Osteoblast (primary cell): ENCODE measurements around the gene SPARCL1. TPM values are rescaled to one million over a fixed set of nuclear protein-coding genes. Genes with fewer than 3 reads are reported as not detected.
"Not testable (repeated sequence)": the region's sequence is repeated elsewhere in the genome, so short reads cannot be mapped to it uniquely, and the experiment has no call there.

Experiments used
- DNase-seq: peaks from one replicate; pipeline ENCODE4 v3.0.0; 2011; ENCODE audit warnings: low spot score, mixed read lengths; ENCODE audit not compliant: insufficient read length; ENCODE audit errors: missing footprints
- H2AFZ ChIP-seq: 2 replicates; pipeline ENCODE4 v1.6.0; 2011; ENCODE audit warnings: mild to moderate bottlenecking, low read length
- H3K27ac ChIP-seq: 2 replicates; pipeline ENCODE4 v1.5.1; 2011; ENCODE audit warnings: mild to moderate bottlenecking, low read depth, low read length, moderate library complexity
- H3K27me3 ChIP-seq: 2 replicates; pipeline ENCODE4 v1.6.0; 2012; ENCODE audit warnings: mild to moderate bottlenecking, control low read depth, inconsistent platforms, low read length, moderate library complexity; ENCODE audit not compliant: insufficient read depth
- H3K36me3 ChIP-seq: 2 replicates; pipeline ENCODE4 v1.5.1; 2011; ENCODE audit warnings: mild to moderate bottlenecking, low read length, control low read depth, moderate library complexity; ENCODE audit not compliant: insufficient read depth
- H3K4me1 ChIP-seq: 2 replicates; pipeline ENCODE4 v1.5.1; 2011; ENCODE audit warnings: mild to moderate bottlenecking, low read length, control low read depth, moderate library complexity; ENCODE audit not compliant: insufficient read depth
- H3K4me2 ChIP-seq: 2 replicates; pipeline ENCODE4 v1.6.0; 2011; ENCODE audit warnings: mild to moderate bottlenecking, low read length; ENCODE audit not compliant: insufficient read depth
- H3K4me3 ChIP-seq: fragments of 200-600 bp; sonication (generic); 3 replicates; pipeline ENCODE4 v1.5.1; 2012; ENCODE audit warnings: mild to moderate bottlenecking, low read length, inconsistent platforms; ENCODE audit not compliant: insufficient read depth
- H3K79me2 ChIP-seq: 2 replicates; pipeline ENCODE4 v1.6.0; 2012; ENCODE audit warnings: mild to moderate bottlenecking, low read length, control low read depth, inconsistent platforms; ENCODE audit not compliant: insufficient read depth
- H3K9me3 ChIP-seq: 2 replicates; pipeline ENCODE4 v1.5.1; 2011; ENCODE audit warnings: low read depth, low read length, control low read depth
- H4K20me1 ChIP-seq: 2 replicates; pipeline ENCODE4 v1.6.0; 2012; ENCODE audit warnings: mild to moderate bottlenecking, low read length, control low read depth; ENCODE audit not compliant: insufficient read depth
- total RNA-seq: library from RNA; depleted of rRNA; stranded (reverse); fragments of >200 nt; gene quantifications from 2 replicates; pipeline ENCODE4 v1.2.3, GENCODE V29; 2012
- TF ChIP-seq, protein P1 (sequence below): IDR thresholded peaks from 2 replicates; pipeline ENCODE4 v1.5.1; 2011; ENCODE audit warnings: mild to moderate bottlenecking, low read depth, low read length, moderate library complexity; ENCODE audit errors: extremely low read depth

Gene SPARCL1
- total RNA-seq, 1 donor, result not detected

DNA sequence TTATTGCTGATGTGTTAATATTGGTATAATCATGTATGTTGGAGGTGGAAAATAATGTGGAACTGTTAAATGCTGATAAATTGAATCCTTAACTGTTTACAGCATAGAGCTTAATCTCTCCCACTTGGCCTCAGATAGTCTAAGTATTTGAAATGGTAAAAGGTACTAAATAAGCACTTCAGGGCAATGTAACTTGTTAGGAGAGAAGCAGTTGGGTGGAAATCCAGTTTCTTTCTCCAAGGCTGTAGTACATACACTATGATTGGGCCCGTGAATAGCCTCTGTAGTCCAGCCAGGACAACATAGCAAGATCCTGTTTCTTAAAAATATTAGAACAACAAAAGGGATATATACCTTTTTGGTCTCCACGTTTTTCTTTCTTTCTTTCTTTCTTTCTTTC is 67.1 kb downstream of the SPARCL1 start:
- Histone ChIP-seq H3K4me1 (no peaks in the 10 kb centered on the region), H3K4me3 (no peak overlapping the region), H3K4me2 (no peak overlapping the region), H3K27ac (no peak overlapping the region), H4K20me1 (no peaks in the 10 kb centered on the region), H3K36me3 (peaks cover 7% of the 10 kb centered on the region), H3K27me3 (no peaks in the 10 kb centered on the region), H3K9me3 (no peaks in the 10 kb centered on the region), H2AFZ (no peak overlapping the region), H3K79me2 (no peaks in the 10 kb centered on the region)
- DNase-seq, result no peak
- TF ChIP-seq, protein P1, sequence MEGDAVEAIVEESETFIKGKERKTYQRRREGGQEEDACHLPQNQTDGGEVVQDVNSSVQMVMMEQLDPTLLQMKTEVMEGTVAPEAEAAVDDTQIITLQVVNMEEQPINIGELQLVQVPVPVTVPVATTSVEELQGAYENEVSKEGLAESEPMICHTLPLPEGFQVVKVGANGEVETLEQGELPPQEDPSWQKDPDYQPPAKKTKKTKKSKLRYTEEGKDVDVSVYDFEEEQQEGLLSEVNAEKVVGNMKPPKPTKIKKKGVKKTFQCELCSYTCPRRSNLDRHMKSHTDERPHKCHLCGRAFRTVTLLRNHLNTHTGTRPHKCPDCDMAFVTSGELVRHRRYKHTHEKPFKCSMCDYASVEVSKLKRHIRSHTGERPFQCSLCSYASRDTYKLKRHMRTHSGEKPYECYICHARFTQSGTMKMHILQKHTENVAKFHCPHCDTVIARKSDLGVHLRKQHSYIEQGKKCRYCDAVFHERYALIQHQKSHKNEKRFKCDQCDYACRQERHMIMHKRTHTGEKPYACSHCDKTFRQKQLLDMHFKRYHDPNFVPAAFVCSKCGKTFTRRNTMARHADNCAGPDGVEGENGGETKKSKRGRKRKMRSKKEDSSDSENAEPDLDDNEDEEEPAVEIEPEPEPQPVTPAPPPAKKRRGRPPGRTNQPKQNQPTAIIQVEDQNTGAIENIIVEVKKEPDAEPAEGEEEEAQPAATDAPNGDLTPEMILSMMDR, result no peak

DNA sequence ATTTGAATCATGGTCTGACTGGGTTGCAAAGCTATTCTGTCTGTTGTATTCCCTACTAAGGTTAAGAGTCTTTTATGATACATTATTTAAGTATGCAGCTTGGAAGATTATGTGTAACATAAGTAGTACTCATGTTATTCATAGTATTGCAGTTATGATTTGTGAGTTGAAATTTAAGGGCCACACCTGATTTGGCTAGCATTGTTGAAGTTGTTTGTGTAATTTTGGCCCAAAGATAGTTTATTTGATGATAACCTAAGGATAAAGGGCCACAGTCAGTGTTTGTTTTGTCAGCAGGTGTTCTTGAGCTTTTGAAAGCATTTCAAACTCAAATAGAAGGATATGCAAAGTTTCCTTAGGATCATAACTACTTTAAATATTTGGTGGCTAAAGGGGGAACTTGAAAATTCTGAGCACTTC is 67.9 kb downstream of the SPARCL1 start:
- TF ChIP-seq, protein P1, result no peak
- H3K27me3 ChIP-seq, result no peaks in the 10 kb centered on the region
- no peaks in the 10 kb centered on the region for H4K20me1 ChIP-seq
- H3K27ac ChIP-seq, result no peak overlapping the region
- no peaks in the 10 kb centered on the region for H3K79me2 ChIP-seq
- H3K36me3 ChIP-seq, result peaks cover 7% of the 10 kb centered on the region
- no peak overlapping the region for H2AFZ ChIP-seq
- no peak overlapping the region for H3K4me2 ChIP-seq
- no peak overlapping the region for H3K4me3 ChIP-seq
- DNase-seq, result no peak
- no peaks in the 10 kb centered on the region for H3K4me1 ChIP-seq
- no peaks in the 10 kb centered on the region for H3K9me3 ChIP-seq

DNA sequence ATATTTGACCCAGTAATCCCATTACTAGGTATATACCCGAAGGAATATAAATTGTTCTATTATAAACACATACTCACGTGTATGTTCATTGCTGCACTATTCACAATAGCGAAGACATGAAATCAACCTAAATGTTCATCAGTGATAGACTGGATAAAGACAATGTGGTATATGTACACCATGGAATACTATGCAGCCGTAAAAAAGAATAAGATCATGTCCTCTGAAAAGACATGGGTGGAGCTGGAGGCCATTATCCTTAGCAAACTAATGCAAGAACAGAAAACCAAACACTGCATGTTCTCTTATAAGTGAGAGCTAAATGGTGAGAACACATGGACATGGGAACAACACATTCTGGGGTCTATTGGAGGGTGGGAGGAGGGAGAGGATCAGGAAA is 70.3 kb downstream of the SPARCL1 start:
- Histone ChIP-seq H3K4me2 (no peak overlapping the region), H3K79me2 (no peaks in the 10 kb centered on the region), H3K27ac (no peak overlapping the region), H3K4me1 (no peaks in the 10 kb centered on the region), H3K9me3 (no peaks in the 10 kb centered on the region), H3K4me3 (no peak overlapping the region), H3K27me3 (no peaks in the 10 kb centered on the region), H4K20me1 (no peaks in the 10 kb centered on the region), H3K36me3 (peaks cover 7% of the 10 kb centered on the region), H2AFZ (no peak overlapping the region)
- TF ChIP-seq, protein P1, result no peak
- no peak for DNase-seq

DNA sequence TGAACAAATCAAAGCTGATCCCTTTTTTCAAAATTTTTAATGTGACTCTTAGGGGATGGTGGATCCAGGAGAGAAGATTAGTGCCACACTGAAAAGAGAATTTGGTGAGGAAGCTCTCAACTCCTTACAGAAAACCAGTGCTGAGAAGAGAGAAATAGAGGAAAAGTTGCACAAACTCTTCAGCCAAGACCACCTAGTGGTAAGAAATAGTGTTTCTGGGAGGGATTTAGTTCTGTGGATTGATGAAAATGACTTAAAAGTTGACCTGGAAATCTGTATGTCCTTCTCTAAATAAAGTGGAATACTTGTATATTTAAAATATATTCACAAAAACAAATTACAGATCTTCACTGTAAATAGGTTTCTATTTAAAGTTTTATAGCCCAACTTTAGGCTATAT is 77.6 kb downstream of the SPARCL1 start:
- TF ChIP-seq, protein P1, result peak; percentile 19

DNA sequence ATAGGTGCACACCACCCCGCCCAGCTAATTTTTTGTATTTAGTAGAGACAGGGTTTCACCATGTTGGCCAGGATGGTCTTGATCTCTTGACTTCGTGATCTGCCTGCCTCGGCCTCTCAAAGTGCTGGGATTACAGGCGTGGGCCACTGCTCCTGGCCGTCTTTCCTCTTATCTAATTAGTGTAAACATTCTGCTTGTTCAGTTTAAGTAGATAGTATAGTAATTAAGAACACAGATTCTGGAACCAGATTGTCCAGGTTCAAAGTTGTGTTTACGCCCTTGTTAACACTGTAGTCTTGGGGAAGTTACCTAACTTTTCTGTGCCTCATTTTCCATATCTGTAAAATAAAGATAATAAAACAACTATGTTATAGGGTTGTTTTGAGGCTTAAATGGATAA is 82.8 kb downstream of the SPARCL1 start:
- H3K4me1 ChIP-seq, H3K9me3 ChIP-seq, H3K27me3 ChIP-seq, H3K4me2 ChIP-seq, H3K79me2 ChIP-seq, H3K27ac ChIP-seq, H2AFZ ChIP-seq, DNase-seq, H4K20me1 ChIP-seq, H3K4me3 ChIP-seq: not testable (repeated sequence)
- H3K36me3 ChIP-seq, result peaks cover 27% of the 10 kb centered on the region

More for the DNA sequence above, 77.6 kb downstream of the SPARCL1 start:
- no peaks in the 10 kb centered on the region for H3K27me3 ChIP-seq
- H3K27ac ChIP-seq, result no peak overlapping the region
- no peaks in the 10 kb centered on the region for H3K9me3 ChIP-seq
- no peak for DNase-seq
- no peaks in the 10 kb centered on the region for H3K79me2 ChIP-seq
- H4K20me1 ChIP-seq, result no peaks in the 10 kb centered on the region
- H2AFZ ChIP-seq, result no peak overlapping the region
- H3K4me3 ChIP-seq, result no peak overlapping the region
- H3K4me1 ChIP-seq, result no peaks in the 10 kb centered on the region
- no peak overlapping the region for H3K4me2 ChIP-seq
- peaks cover 4% of the 10 kb centered on the region for H3K36me3 ChIP-seq
